ENCODE measurements around the gene KLHDC8B.

Gene KLHDC8B

GRCh38 chr3:49161197-49161596 lies 10.2 kb upstream of the KLHDC8B start:
- DNase-seq, result no peak

DNA sequence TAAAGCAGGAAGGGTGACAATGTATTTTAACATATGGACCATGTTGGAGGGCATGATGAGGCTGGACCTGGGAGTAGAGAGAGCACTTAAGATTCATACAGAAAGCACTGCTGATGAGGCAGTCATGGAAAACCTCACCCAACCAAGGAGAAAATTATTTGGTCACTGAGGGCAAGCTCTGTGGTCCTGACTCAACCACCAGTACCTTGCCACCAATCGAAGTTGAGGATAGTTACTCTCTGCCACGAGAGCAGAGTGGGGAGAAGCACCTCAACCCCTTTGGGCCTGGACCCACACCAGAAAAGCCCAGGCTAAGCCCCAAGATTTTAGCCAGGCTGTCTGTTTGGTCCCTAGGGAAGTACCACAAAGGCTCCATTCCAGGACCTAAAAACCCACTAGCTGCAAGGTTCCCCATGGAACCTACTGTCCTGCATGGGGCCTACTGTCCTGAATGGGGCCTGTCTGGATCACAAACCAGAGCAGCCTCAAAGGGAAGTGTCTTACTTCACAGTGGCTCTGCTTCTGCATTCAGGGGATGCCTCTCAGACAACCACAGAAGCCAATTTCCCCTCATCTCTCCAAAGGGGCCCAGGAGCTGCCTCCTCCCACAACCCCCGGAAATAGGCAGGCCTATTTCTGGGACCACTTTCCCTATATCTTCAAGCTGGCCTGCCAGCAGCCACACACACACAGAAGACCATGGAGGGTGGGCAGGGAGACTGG lies 9.4 kb upstream of the KLHDC8B start:
- peak; percentile 13 for DNase-seq

GRCh38 chr3:49162751-49163419 lies 8.5 kb upstream of the KLHDC8B start:
- no peak for DNase-seq

DNA sequence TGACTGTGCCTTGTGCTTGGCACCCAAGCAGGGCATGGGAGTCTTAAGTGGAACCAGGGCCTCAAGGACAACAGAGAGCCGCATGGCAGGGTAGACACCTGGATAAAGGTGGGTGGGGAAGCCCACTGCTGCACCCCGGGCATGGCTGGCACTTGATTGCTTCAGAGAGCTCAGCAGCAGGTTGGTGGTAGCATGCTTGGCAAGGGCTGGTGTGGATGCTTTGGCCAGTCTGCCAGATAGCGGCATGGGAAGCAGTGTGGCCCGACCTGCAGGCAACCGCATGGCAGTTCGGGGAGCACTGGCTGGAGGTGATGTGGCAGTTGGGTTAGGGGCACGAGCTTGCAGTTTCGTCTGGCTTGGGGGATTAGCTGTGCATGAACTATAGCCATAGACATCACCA lies 7.8 kb upstream of the KLHDC8B start:
- no peak for DNase-seq

GRCh38 chr3:49164983-49165720 lies 6.2 kb upstream of the KLHDC8B start:
- no peak for DNase-seq

GRCh38 chr3:49165771-49166751 lies 5.3 kb upstream of the KLHDC8B start, which contains the start of gene CCDC71:
TSS of gene CCDC71 (minus strand) at chr3:49166331. CDS start at chr3:49164208, 2,123 bp downstream.
- peak; percentile 80 for DNase-seq

- no peak for DNase-seq
Measured at GRCh38 chr3:49166752-49167556, 4.4 kb upstream of the KLHDC8B start.

GRCh38 chr3:49170744-49171118 lies 667 bp upstream of the KLHDC8B start:
- DNase-seq, result no peak

GRCh38 chr3:49171775-49172500 lies 540 bp downstream of the KLHDC8B start:
- DNase-seq, result no peak

DNA sequence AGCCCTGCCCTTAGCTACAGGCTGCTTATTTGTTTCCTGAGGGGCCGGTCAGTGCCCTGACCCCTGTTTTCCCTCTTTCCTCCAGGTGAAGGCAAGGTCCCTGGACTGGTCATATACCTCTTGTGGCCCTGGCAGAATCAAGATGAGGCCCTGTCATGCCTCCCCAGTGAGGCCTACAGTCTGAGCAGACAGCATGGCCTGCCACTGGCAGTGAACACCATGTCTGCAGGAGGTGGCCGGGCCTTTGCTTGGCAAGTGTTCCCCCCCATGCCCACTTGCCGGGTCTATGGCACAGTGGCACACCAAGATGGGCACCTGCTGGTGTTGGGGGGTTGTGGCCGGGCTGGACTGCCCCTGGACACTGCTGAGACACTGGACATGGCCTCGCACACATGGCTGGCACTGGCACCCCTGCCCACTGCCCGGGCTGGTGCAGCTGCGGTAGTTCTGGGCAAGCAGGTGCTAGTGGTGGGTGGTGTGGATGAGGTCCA lies 1.2 kb downstream of the KLHDC8B start:
- no peak for DNase-seq

DNA sequence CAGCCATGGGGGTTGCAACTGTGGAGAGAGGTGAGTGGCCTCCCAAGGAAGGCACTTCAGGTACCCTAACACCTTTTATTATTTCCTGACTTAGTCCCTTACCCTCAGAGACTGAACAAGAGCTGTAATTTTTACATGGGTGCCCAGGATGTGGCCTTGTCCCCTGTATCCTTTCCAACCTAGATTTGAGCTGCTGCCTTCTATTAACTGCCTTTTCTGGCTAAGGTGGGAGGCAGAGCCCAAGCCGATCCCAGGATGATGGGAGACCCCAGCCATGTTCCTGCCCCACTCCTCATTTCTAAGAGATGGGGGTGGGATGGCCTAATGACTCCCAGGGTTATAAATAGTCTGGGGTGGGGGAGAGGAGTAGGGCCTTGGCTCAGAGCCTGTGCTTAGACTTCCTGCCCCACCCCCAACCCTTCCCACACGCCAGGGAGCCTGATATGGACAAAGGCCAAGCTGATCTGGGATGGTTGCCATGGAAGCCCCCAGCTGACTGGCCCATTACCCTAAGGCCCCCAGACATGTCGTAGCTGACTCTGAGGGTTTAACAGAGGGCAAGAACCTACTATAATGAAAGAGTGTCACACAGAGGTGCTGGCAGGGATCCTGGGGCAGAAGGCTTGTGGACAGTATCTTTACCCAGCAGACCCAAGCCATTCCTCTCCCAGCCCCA lies 1.9 kb downstream of the KLHDC8B start:
- no peak for DNase-seq

- DNase-seq, result no peak
Measured at GRCh38 chr3:49173792-49174170, 2.4 kb downstream of the KLHDC8B start.

DNA sequence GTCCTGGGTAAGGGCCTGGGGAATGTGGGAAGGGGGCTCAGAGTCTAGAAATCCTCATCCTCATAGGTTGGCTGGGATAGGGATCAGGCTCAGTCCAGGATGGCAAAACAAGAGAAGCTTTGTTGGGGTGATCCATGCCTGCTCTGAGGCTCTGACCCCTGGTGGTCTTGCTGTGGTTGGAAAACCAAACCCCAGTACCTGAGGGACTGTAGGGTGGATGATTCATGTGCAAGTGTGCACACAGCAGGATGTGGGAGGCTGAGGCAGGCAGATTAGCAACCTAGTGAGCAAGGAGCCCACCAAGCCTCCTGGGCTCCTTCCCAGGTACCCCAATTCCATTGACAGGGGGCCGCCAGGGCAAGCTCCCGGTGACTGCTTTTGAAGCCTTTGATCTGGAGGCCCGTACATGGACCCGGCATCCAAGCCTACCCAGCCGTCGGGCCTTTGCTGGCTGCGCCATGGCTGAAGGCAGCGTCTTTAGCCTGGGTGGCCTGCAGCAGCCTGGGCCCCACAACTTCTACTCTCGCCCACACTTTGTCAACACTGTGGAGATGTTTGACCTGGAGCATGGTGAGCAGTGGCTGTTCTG lies 3.1 kb downstream of the KLHDC8B start:
- no peak for DNase-seq

DNA sequence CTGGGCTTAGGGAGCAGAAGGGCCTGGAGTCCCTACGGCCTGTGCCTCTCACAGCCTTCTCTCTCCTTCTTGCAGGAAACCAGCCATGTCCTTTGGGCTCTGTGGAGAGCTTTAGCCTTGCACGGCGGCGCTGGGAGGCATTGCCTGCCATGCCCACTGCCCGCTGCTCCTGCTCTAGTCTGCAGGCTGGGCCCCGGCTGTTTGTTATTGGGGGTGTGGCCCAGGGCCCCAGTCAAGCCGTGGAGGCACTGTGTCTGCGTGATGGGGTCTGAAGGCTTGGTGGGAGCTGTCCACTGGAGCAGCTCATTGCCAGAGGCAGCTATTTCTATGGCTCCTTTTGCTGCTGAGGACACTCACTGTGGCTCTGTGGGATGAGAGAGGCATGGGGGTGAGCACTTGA lies 4.1 kb downstream of the KLHDC8B start:
- DNase-seq, result no peak

GRCh38 chr3:49177073-49177472 lies 5.7 kb downstream of the KLHDC8B start:
- DNase-seq, result no peak

DNA sequence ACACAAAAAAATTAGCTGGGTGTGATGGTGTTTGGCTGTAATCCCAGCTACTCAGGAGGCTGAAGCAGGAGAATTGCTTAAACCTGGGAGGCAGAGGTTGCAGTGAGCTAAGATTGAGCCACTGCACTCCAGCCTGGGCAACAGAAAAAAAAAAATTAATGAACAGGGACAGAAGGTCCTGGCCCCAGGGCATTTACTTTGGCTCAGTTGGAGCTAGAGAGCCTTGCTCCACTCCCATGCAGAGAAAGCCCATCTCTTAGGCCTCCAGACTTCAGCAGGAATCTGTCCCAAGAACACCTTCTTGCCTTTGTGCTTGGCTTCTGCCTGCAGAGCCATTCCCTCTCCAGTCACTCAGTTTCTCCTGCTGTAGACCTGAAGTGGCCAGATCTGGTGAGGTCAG lies 8.7 kb downstream of the KLHDC8B start:
- DNase-seq, result no peak

GRCh38 chr3:49181351-49181750 lies 10.0 kb downstream of the KLHDC8B start:
- no peak for DNase-seq

DNA sequence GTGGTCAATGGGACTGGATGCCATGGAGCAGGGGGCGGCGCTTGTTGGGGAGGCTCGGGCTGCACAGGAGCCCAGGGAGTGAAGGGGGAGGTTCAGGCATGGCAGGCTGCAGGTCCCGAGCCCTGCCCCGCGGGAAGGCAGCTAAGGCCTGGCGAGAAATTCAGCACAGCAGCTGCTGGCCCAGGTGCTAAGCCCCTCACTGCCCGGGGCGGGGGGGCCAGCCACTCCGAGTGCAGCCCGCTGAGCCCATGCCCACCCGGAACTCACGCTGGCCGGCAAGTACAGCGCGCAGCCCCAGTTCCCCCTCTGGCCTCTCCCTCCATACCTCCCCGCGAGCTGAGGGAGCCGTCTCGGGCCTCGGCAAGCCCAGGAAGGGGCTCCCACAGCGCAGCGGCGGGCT lies 11.3 kb downstream of the KLHDC8B start:
- no peak for DNase-seq

GRCh38 chr3:49183873-49184272 lies 12.5 kb downstream of the KLHDC8B start:
- no peak for DNase-seq

DNA sequence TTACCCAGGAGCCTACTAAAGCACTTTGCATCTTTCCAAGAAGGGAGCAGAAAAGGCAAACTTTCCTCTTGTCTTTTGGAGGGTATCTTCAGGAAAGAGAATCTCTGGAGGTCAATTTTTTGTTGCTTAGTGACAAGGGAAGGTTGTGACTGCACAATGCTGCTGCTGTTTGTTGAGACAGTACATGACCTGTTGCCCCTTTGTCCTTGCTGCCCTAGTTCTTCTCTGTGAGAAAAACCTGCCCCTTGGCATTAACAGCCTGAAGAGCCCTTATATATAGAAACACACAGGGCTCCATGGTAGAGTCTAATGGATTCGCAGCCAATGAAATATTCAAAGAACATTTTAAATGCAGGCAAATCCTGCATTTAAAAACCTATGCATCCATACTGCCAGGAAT lies 20.3 kb downstream of the KLHDC8B start:
- DNase-seq, result no peak
